Activated naive CD8-positive, alpha-beta T cell treated with anti-CD3 and anti-CD28 coated beads, Interleukin-2, amount 50 U/mL, for 24 hours (primary cell): ENCODE results near the gene BEST1.

Experiments used
- ATAC-seq: fragments of 150-1000 bp; cut with Tn5 transposase; one replicate; pipeline ENCODE4 v1.10.0; 2021
- DNase-seq: peaks from one replicate; pipeline ENCODE4 v3.0.0; 2021
- H3K27ac Mint-ChIP-seq: one replicate; pipeline ENCODE4 v1.8.0; 2021; ENCODE audit warnings: mild to moderate bottlenecking, mixed read lengths
- H3K27me3 Mint-ChIP-seq: one replicate; pipeline ENCODE4 v1.8.0; 2021; ENCODE audit warnings: mixed read lengths
- H3K36me3 Mint-ChIP-seq: one replicate; pipeline ENCODE4 v1.8.0; 2021; ENCODE audit warnings: low read depth, mixed read lengths
- H3K4me1 Mint-ChIP-seq: one replicate; pipeline ENCODE4 v1.8.0; 2021; ENCODE audit warnings: mixed read lengths
- H3K4me3 Mint-ChIP-seq: one replicate; pipeline ENCODE4 v1.8.0; 2021; ENCODE audit warnings: mild to moderate bottlenecking, moderate library complexity, mixed read lengths
- H3K9me3 Mint-ChIP-seq: one replicate; pipeline ENCODE4 v1.8.0; 2021; ENCODE audit warnings: mixed read lengths

BEST1 gene

GRCh38 chr11:61923166-61924063 is 26.7 kb upstream of the BEST1 start:
- no peaks in the 10 kb centered on the region for H3K36me3 Mint-ChIP-seq
- H3K9me3 Mint-ChIP-seq: no peaks in the 10 kb centered on the region
- no peaks in the 10 kb centered on the region for H3K4me1 Mint-ChIP-seq
- DNase-seq (no peak), ATAC-seq (no peak)
- no peak overlapping the region for H3K27ac Mint-ChIP-seq
- no peak overlapping the region for H3K4me3 Mint-ChIP-seq
- peaks cover 40% of the 10 kb centered on the region for H3K27me3 Mint-ChIP-seq

GRCh38 chr11:61924064-61924455 is 26.1 kb upstream of the BEST1 start:
- Mint-ChIP-seq H3K27ac (no peak overlapping the region), H3K4me1 (no peaks in the 10 kb centered on the region), H3K36me3 (no peaks in the 10 kb centered on the region), H3K9me3 (no peaks in the 10 kb centered on the region), H3K27me3 (peaks cover 34% of the 10 kb centered on the region), H3K4me3 (no peak overlapping the region)
- DNase-seq: no peak
- no peak for ATAC-seq

DNA sequence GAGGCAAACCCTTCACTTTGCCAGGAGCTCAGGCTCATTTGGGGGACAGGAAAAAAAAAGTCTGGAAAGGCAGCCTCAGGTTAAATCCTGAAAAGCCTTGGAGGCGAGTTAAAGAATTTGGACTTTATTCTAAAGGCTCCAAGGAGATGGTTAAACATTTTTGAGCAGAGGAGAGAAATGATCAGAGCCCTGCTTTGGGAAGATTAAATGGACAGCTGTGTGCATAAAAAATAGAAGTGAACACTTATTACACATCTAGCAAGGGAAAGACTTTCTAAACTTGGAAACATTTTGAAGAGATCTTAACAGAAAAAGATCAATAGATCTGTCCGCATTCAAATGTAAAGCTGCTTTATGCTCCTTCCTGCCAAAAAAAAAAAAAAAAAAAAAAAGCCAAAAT is 24.4 kb upstream of the BEST1 start:
- DNase-seq (no peak), ATAC-seq (no peak)
- no peaks in the 10 kb centered on the region for H3K4me1 Mint-ChIP-seq
- H3K4me3 Mint-ChIP-seq: no peak overlapping the region
- no peak overlapping the region for H3K27ac Mint-ChIP-seq
- H3K27me3 Mint-ChIP-seq: peaks cover 21% of the 10 kb centered on the region
- H3K36me3 Mint-ChIP-seq: no peaks in the 10 kb centered on the region
- H3K9me3 Mint-ChIP-seq: no peaks in the 10 kb centered on the region

- H3K36me3 Mint-ChIP-seq: no peaks in the 10 kb centered on the region
- peaks cover 21% of the 10 kb centered on the region for H3K27me3 Mint-ChIP-seq
- no peaks in the 10 kb centered on the region for H3K9me3 Mint-ChIP-seq
- ATAC-seq (no peak), DNase-seq (no peak)
- H3K4me3 Mint-ChIP-seq: no peak overlapping the region
- H3K4me1 Mint-ChIP-seq: no peaks in the 10 kb centered on the region
- H3K27ac Mint-ChIP-seq: no peak overlapping the region
Observed at GRCh38 chr11:61926235-61926634, 23.9 kb upstream of the BEST1 start.

- no peak overlapping the region for H3K27ac Mint-ChIP-seq
- no peaks in the 10 kb centered on the region for H3K36me3 Mint-ChIP-seq
- no peaks in the 10 kb centered on the region for H3K9me3 Mint-ChIP-seq
- H3K4me3 Mint-ChIP-seq: no peak overlapping the region
- peaks cover 20% of the 10 kb centered on the region for H3K27me3 Mint-ChIP-seq
- DNase-seq (no peak), ATAC-seq (no peak)
- no peaks in the 10 kb centered on the region for H3K4me1 Mint-ChIP-seq
Observed at GRCh38 chr11:61927501-61927900, 22.6 kb upstream of the BEST1 start.

- no peak for ATAC-seq
- Mint-ChIP-seq H3K9me3 (no peaks in the 10 kb centered on the region), H3K4me3 (no peak overlapping the region), H3K4me1 (no peaks in the 10 kb centered on the region), H3K27me3 (peaks cover 20% of the 10 kb centered on the region), H3K27ac (no peak overlapping the region), H3K36me3 (peaks cover 2% of the 10 kb centered on the region)
- DNase-seq: no peak
Observed at GRCh38 chr11:61928606-61929005, 21.5 kb upstream of the BEST1 start.

DNA sequence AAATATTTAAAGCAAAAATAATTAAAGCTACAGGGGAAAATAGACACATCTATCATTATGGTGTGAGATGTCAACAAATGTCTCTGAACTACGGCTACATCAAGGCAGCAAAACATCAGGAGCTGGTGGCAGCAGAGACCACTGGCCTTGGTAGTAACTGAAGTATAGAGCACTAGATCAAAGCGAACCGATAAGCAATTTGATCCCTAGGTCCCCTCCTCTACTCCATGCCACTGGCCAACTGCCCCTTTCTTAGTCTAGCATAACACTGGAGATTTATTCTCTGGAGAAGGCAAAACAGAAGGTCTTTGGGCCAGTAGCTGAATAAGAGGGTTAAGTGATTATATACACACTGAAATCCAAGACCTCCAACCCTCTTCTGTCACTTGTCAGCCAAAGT is 19.2 kb upstream of the BEST1 start:
- no peaks in the 10 kb centered on the region for H3K4me1 Mint-ChIP-seq
- peaks cover 1% of the 10 kb centered on the region for H3K9me3 Mint-ChIP-seq
- H3K4me3 Mint-ChIP-seq: no peak overlapping the region
- peaks cover 30% of the 10 kb centered on the region for H3K27me3 Mint-ChIP-seq
- H3K27ac Mint-ChIP-seq: no peak overlapping the region
- H3K36me3 Mint-ChIP-seq: peaks cover 3% of the 10 kb centered on the region
- ATAC-seq: no peak
- no peak for DNase-seq

DNA sequence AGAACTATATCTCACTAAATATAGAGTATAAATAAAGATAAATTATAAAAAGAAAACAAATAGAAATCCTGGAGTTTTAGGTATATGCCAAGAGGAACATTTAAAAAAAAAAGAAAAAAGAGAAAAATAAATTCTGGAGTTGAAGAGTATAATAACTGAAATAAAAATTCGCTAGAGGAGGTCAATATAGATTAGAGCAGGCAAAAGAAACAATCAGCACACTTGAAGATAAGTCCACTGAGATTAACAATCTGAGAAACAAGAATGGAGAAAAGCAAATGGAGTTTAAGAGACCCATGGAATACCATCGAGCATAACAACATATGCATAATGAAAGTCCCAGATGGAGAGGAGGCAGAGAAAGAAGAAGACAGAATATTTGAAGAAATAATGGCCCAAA is 14.3 kb upstream of the BEST1 start:
- Mint-ChIP-seq H3K36me3 (peaks cover 7% of the 10 kb centered on the region), H3K27ac (no peak overlapping the region), H3K4me1 (no peaks in the 10 kb centered on the region), H3K9me3 (peaks cover 14% of the 10 kb centered on the region), H3K4me3 (no peak overlapping the region), H3K27me3 (peaks cover 30% of the 10 kb centered on the region)
- DNase-seq: no peak
- ATAC-seq: no peak

DNA sequence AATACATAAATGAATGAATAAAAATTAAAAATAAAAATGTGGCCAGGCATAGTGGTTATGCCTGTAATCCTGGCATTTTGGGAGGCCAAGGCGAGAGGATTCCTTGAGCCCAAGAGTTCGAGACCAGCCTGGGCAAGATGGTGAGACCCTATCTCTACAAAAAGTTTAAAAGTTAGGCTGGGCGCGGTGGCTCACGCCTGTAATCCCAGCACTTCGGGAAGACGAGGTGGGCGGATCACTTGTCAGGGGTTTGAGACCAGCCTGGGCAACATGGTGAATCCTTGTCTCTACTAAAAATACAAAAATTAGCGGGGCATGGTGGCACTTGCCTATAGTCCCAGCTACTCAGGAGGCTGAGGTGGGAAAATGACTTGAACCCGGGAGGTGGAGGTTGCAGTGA is 9.7 kb upstream of the BEST1 start:
- peaks cover 11% of the 10 kb centered on the region for H3K27me3 Mint-ChIP-seq
- H3K9me3 Mint-ChIP-seq: peaks cover 14% of the 10 kb centered on the region
- DNase-seq (no peak), ATAC-seq (no peak)
- no peaks in the 10 kb centered on the region for H3K4me1 Mint-ChIP-seq
- H3K27ac Mint-ChIP-seq: no peak overlapping the region
- H3K36me3 Mint-ChIP-seq: peaks cover 5% of the 10 kb centered on the region
- no peak overlapping the region for H3K4me3 Mint-ChIP-seq

GRCh38 chr11:61945191-61945590 is 5.0 kb upstream of the BEST1 start:
- no peak for ATAC-seq
- Mint-ChIP-seq H3K4me3 (no peak overlapping the region), H3K9me3 (no peaks in the 10 kb centered on the region), H3K4me1 (peaks cover 6% of the 10 kb centered on the region), H3K27me3 (no peaks in the 10 kb centered on the region), H3K27ac (no peak overlapping the region), H3K36me3 (no peaks in the 10 kb centered on the region)
- no peak for DNase-seq

DNA sequence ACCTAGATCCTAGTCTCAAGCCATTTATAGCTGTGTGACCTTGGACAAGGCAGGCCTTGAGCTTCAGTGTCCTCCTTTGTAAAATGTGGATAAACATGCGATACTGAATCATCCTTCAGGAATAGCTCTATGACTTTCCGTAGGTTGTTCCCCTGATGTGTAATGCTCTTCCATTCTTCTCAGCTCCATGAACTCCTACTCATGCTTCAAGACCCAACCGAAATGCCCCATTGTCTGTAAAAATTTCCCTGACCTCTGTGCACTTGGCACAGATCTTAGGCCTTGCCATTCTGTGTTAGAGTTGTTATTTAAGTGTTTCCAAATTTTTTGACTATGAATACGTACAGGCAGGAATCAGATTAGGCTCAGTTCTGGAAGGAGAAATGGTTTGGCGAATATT is 3.3 kb upstream of the BEST1 start:
- H3K27me3 Mint-ChIP-seq: no peaks in the 10 kb centered on the region
- DNase-seq (no peak), ATAC-seq (no peak)
- no peak overlapping the region for H3K4me3 Mint-ChIP-seq
- no peaks in the 10 kb centered on the region for H3K36me3 Mint-ChIP-seq
- H3K4me1 Mint-ChIP-seq: peaks cover 6% of the 10 kb centered on the region
- H3K27ac Mint-ChIP-seq: no peak overlapping the region
- H3K9me3 Mint-ChIP-seq: no peaks in the 10 kb centered on the region

- DNase-seq (peak; percentile 68), ATAC-seq (peak; percentile 60)
- Mint-ChIP-seq H3K27ac (no peak overlapping the region), H3K36me3 (no peaks in the 10 kb centered on the region), H3K4me1 (peaks cover 6% of the 10 kb centered on the region), H3K27me3 (no peaks in the 10 kb centered on the region), H3K9me3 (no peaks in the 10 kb centered on the region), H3K4me3 (no peak overlapping the region)
Observed at GRCh38 chr11:61947486-61948210, 2.5 kb upstream of the BEST1 start.

DNA sequence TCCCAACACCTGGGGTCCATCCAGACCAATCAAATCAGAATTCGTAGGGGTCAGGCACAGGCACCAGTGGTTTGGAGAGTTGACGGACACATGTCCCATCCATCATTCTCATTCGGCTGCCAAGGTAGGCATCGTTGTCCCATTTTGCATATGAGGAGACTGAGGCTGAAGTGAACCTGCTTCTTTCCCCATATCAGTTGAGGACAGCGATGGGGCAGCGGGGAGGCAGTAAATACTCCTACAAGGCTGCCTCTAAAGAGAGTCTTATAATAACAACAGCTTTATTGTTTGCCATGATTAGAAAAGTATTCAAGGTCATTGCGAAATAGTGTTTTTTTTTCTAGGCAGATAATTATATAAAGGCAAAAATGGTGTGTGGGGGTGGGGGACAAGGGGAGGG is 1.6 kb upstream of the BEST1 start:
- no peaks in the 10 kb centered on the region for H3K27me3 Mint-ChIP-seq
- no peaks in the 10 kb centered on the region for H3K36me3 Mint-ChIP-seq
- no peak for DNase-seq
- H3K4me3 Mint-ChIP-seq: no peak overlapping the region
- H3K4me1 Mint-ChIP-seq: peaks cover 6% of the 10 kb centered on the region
- no peaks in the 10 kb centered on the region for H3K9me3 Mint-ChIP-seq
- H3K27ac Mint-ChIP-seq: no peak overlapping the region
- no peak for ATAC-seq

DNA sequence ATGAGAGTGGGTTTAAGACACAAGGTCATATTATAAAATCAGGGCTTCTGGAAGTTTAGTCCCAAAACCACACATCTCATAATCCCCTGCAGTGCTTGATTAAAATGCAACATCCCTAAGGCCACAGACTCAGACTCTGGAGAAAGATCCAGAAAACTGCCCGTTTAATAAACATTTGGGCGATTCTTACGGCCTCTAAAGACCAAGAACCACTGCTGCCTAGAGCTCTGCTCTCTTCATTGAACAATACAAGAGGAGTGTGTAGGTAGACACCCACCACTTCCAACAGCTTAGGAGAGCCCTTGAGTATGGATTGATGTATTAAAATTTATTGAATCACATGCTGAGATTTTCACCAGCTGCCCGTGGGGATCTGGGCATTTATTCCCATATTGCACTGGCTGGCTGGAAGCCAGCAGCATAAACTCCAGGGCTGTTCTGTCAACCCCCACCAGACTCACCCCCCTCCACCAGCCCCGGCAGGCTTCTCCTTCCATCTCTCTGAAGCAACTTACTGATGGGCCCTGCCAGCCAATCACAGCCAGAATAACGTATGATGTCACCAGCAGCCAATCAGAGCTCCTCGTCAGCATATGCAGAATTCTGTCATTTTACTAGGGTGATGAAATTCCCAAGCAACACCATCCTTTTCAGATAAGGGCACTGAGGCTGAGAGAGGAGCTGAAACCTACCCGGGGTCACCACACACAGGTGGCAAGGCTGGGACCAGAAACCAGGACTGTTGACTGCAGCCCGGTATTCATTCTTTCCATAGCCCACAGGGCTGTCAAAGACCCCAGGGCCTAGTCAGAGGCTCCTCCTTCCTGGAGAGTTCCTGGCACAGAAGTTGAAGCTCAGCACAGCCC is 749 bp upstream of the BEST1 start:
- Mint-ChIP-seq H3K4me1 (peaks cover 6% of the 10 kb centered on the region), H3K9me3 (no peaks in the 10 kb centered on the region), H3K4me3 (no peak overlapping the region), H3K36me3 (no peaks in the 10 kb centered on the region), H3K27ac (no peak overlapping the region), H3K27me3 (peaks cover 7% of the 10 kb centered on the region)
- no peak for DNase-seq
- ATAC-seq: peak; percentile 44
